ENCODE measurements around the gene CYP27C1. TPM values are rescaled to one million over a fixed set of nuclear protein-coding genes. Genes with fewer than 3 reads are reported as not detected.
A peak's percentile ranks its signal among the peaks of the same experiment; 100 is the strongest.
"Not testable (repeated sequence)": the region's sequence is repeated elsewhere in the genome, so short reads cannot be mapped to it uniquely, and the experiment has no call there.

The CYP27C1 gene
- total RNA-seq, 4 donors from 2014 or later: under 0.01 to 0.26 TPM; not detected in 2

DNA sequence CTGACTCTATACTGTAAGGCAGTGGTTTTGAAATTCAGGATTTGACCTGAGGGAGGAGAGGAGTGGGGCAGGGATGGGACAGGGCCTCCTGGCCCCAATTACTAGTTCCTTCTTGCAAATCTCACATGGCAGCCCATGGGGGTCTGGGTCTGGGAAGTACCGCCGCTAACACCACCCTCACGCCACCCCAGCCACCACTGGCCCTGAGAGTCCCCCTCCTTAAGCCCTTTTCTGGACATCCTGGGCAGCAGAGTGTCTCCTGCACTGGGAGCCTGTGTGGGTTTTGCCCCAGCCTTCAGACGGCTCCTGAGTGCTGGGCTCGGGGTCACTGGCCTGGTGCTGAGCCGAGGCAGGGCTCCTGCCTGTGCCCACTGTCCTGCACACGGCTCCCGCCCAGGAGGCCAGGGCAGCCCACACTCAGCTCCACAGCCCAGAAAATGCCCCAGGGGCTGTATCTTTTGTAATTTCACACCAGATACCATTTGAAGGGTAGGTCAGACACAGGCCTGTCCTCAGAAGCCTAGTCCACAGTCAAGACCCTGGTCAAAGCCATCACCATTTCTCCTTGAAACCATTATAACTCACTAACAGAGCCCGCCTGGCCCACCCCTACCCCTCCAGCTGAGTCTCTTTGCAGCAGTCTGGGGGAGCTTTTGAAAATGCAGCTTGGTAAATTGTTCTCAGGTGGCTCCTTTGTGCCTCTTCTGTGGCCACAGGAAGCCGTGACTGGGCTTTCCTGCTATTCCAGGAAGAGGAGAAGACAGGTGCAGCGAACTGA is 55.1 kb downstream of the CYP27C1 start:
- Histone ChIP-seq H3K4me1 (peaks cover 0 to 11% (median 0%) of the 10 kb centered on the region in 4 donors), H3K27me3 (no peaks in the 10 kb centered on the region), H3K27ac (replicated peaks in 1 of 4) (no peak overlapping the region), H3K9me3 (no peaks in the 10 kb centered on the region), H3K36me3 (no peaks in the 10 kb centered on the region), H3K4me3 (no peak overlapping the region)
- intact Hi-C loops (cut with DNase I): no loop called here
- TF ChIP-seq, protein P1, sequence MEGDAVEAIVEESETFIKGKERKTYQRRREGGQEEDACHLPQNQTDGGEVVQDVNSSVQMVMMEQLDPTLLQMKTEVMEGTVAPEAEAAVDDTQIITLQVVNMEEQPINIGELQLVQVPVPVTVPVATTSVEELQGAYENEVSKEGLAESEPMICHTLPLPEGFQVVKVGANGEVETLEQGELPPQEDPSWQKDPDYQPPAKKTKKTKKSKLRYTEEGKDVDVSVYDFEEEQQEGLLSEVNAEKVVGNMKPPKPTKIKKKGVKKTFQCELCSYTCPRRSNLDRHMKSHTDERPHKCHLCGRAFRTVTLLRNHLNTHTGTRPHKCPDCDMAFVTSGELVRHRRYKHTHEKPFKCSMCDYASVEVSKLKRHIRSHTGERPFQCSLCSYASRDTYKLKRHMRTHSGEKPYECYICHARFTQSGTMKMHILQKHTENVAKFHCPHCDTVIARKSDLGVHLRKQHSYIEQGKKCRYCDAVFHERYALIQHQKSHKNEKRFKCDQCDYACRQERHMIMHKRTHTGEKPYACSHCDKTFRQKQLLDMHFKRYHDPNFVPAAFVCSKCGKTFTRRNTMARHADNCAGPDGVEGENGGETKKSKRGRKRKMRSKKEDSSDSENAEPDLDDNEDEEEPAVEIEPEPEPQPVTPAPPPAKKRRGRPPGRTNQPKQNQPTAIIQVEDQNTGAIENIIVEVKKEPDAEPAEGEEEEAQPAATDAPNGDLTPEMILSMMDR (IDR thresholded peaks at IDR 0.05): no peak
- TF ChIP-seq POLR2AphosphoS5 (IDR thresholded peaks at IDR 0.05): no peak
- TF ChIP-seq EP300 (IDR thresholded peaks at IDR 0.05): no peak
- no peak for TF ChIP-seq POLR2A (IDR thresholded peaks at IDR 0.05; ENCODE audit: low read depth)
- peak; percentile 79 for DNase-seq (ENCODE audit: extremely low spot score)
- 100% methylated on average over 6 of the region's 11 CpGs for WGBS

DNA sequence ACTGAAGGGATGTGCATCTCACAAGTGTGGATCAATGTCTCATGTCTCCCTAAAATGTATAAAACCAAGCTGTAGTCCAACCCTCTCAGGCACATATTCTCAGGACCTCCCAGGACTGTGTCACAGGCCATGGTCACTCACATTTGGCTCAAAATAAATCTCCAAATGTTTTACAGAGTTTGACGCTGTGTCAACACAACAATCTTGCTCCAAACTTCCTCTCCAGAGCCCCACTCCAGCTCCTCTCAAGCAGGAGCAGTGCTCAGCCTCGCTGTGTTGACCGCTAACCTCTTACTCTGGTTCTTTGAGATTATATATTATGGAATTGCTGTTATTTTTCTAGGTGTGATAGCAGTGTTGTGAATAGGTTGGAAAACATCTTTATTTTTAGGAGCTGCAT is 56.2 kb downstream of the CYP27C1 start:
- WGBS: 89% methylated on average over 3 of the region's 3 CpGs

DNA sequence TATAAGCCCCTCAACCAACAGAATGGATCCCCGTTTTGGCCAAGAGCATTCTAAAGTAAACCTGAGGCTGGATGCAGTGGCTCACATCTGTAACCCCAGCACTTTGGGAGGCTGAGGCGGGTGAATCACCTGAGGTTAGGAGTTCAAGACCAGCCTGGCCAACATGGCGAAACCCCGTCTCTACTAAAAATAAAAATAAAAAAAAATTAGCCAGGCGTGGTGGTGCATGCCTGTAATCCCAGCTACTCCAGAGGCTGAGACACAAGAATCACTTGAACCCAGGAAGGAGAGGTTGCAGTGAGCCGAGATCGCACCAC is 57.1 kb downstream of the CYP27C1 start:
- H3K36me3 ChIP-seq; H3K27ac ChIP-seq (replicated peaks in 1 of 4); H3K9me3 ChIP-seq; H3K27me3 ChIP-seq; intact Hi-C loops (cut with DNase I); DNase-seq (ENCODE audit: extremely low spot score); H3K4me3 ChIP-seq: not testable (repeated sequence)
- WGBS: 92% methylated on average over 7 of the region's 7 CpGs
- H3K4me1 ChIP-seq: peaks cover 0 to 11% (median 0%) of the 10 kb centered on the region in 4 donors

More for the DNA sequence above, 56.2 kb downstream of the CYP27C1 start:
- Histone ChIP-seq H3K27ac (replicated peaks in 1 of 4) (no peak overlapping the region), H3K27me3 (no peaks in the 10 kb centered on the region), H3K4me3 (no peak overlapping the region), H3K36me3 (no peaks in the 10 kb centered on the region), H3K9me3 (no peaks in the 10 kb centered on the region), H3K4me1 (peaks cover 0 to 11% (median 0%) of the 10 kb centered on the region in 4 donors)
- peak; percentile 79 for DNase-seq (ENCODE audit: extremely low spot score)
- TF ChIP-seq POLR2A (IDR thresholded peaks at IDR 0.05; ENCODE audit: low read depth) (no peak), POLR2AphosphoS5 (IDR thresholded peaks at IDR 0.05) (no peak), EP300 (IDR thresholded peaks at IDR 0.05) (no peak)
- TF ChIP-seq, protein P1 (IDR thresholded peaks at IDR 0.05): no peak
- intact Hi-C loops (cut with DNase I): no loop called here

DNA sequence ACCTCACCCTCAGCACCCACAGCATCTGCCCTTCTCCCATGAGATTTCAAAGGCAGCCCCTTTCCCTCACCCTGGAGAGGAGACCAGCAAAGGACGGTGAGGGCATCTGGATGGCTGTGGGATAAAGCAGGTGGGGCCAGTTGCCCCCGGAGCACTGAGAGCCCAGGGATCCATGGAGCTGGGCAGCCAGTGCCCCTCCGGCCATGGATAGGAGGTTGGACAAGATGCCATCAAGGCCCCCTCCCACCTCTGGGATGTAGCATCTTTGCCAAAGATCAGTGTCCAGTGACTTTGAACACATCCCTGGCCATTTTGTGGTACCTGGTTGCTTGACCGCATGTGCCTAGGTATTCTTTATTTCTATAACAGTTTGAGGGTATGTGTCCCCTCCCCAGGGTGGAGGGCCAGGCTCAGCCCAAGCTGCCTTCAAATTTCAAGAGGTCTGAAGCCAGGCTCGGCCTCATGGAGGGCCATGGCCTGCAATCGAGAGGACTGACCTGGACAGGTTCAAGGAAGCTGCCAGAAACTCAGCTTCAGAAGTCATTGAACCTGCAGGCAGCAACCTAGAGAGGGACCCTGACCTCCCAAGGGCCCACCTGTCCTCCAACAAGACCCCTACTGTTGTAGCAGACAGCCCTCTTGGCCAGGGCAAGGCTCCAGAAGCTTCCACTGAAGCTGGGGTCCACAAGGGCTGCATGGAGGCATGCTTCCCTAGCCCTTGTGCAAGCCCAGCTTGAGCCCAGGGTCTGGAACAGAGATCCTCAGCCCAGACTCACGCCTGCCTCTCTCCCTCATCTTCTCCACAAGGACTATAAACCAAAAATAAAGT is 57.6 kb downstream of the CYP27C1 start:
- no peak for TF ChIP-seq POLR2AphosphoS5 (IDR thresholded peaks at IDR 0.05)
- TF ChIP-seq, protein P1 (IDR thresholded peaks at IDR 0.05): no peak
- H3K36me3 ChIP-seq: no peaks in the 10 kb centered on the region
- no peaks in the 10 kb centered on the region for H3K9me3 ChIP-seq
- intact Hi-C loops (cut with DNase I): no loop called here
- 98% methylated on average over 6 of the region's 7 CpGs for WGBS
- H3K4me1 ChIP-seq: peaks cover 0 to 11% (median 0%) of the 10 kb centered on the region in 4 donors
- H3K27ac ChIP-seq (replicated peaks in 1 of 4): no peak overlapping the region
- peak; percentile 53 for DNase-seq (ENCODE audit: extremely low spot score)
- no peaks in the 10 kb centered on the region for H3K27me3 ChIP-seq
- no peak overlapping the region for H3K4me3 ChIP-seq

All from esophagus muscularis mucosa (tissue), 4 donors.